ENCODE results near the gene TRIM74.
"Not testable (repeated sequence)": the region's sequence is repeated elsewhere in the genome, so short reads cannot be mapped to it uniquely, and the experiment has no call there.

TRIM74 gene

DNA sequence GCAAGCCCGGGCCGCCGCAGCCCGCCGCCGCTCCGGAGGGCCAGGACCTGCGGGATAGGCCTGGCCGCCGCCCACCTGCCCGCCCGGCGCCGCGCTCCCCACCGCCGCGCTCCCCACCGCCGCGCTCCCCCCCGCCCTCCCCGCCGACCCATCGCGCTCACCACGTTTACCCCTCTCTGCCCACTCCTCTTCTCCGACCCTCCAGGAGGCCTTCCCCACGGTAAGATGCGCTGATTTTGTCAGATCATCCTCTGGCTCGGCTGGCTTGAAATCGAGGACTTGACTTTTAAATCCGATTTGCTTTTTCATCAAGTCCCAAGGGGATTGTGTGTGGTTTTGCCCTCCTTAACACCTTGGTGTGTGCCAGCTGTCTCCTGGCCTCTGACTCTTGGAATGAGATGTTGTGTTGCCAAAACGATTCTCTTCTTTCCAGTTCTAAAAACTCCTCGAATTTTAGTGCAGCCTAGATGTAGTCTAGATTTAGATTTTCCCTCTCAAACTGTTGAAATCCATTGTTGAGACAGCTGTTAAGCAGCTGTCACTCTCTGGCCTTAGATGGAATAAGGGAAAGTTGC is 43.6 kb downstream of the TRIM74 start:
- DNase-seq (ENCODE audit: low spot score) = peak; percentile 9
- in situ Hi-C loops (cut with MboI; ENCODE audit: low pct_unique_long_range_greater_than_20kb, low sequenced_read_pairs, unreplicated experiment) = no loop called here

DNA sequence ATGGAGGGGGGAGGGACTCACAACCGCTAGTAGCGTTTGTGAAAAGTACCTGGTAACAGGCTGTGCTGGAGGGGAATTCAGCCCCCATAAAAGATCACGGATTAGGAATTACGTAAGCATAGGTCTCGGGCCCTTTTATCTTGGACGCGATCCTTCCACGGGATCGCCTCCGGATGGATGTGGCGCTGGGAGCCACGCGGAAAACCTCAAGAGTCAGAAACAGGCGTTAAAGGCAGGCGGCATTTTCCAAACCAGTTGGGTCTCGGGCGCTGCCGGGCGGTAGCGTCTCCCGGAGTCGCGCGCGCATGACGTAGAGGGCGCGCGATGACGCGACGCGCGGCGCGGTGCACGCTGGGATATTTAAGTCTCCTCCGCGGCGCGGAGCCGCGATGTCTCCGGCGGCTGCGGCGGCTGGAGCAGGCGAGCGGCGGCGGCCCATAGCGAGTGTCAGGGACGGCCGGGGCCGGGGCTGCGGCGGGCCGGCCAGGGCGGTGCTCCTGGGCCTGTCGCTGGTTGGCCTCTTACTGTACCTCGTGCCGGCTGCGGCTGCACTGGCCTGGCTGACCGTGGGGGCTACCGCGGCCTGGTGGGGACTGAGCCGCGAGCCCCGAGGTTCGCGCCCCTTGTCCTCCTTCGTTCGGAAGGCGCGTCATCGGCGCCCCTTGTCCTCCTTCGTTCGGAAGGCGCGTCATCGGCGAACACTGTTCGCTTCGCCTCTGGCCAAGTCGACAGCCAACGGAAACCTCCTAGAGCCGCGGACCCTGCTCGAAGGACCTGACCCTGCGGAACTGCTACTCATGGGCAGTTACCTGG is 44.3 kb downstream of the TRIM74 start, which contains the start of gene POM121:
Gene POM121 (plus strand): TSS at position 363 of the 813 bp plus-strand sequence. CDS start 27 bp downstream, at position 390.
- in situ Hi-C loops (cut with MboI; ENCODE audit: low pct_unique_long_range_greater_than_20kb, low sequenced_read_pairs, unreplicated experiment) = no loop called here
- DNase-seq (ENCODE audit: low spot score) = peak; percentile 94
- TF ChIP-seq, protein P1, sequence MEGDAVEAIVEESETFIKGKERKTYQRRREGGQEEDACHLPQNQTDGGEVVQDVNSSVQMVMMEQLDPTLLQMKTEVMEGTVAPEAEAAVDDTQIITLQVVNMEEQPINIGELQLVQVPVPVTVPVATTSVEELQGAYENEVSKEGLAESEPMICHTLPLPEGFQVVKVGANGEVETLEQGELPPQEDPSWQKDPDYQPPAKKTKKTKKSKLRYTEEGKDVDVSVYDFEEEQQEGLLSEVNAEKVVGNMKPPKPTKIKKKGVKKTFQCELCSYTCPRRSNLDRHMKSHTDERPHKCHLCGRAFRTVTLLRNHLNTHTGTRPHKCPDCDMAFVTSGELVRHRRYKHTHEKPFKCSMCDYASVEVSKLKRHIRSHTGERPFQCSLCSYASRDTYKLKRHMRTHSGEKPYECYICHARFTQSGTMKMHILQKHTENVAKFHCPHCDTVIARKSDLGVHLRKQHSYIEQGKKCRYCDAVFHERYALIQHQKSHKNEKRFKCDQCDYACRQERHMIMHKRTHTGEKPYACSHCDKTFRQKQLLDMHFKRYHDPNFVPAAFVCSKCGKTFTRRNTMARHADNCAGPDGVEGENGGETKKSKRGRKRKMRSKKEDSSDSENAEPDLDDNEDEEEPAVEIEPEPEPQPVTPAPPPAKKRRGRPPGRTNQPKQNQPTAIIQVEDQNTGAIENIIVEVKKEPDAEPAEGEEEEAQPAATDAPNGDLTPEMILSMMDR (IDR thresholded peaks at IDR 0.05; ENCODE audit: extremely low read depth, insufficient read depth, missing control alignments) = no peak

More for the DNA sequence above, 43.6 kb downstream of the TRIM74 start:
- TF ChIP-seq, protein P1 (IDR thresholded peaks at IDR 0.05; ENCODE audit: extremely low read depth, insufficient read depth, missing control alignments) = no peak

DNA sequence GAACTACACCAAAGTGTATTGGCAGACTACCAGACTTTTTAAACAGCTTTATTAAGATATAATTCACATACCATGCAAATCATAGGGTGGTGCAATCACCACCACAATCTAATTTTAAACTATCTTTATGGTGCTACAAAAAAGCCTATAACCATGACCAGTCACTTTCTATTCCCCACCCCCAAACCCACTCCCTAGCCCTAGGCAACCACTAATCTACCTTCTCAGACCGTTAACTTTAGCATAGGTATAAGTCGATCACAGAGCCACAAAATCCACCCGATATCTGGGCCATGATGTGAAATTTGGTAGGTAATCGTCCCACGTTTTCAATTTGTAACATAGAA is 44.9 kb downstream of the TRIM74 start:
- DNase-seq (ENCODE audit: low spot score) = no peak
- TF ChIP-seq, protein P1 (IDR thresholded peaks at IDR 0.05; ENCODE audit: extremely low read depth, insufficient read depth, missing control alignments) = no peak
- in situ Hi-C loops (cut with MboI; ENCODE audit: low pct_unique_long_range_greater_than_20kb, low sequenced_read_pairs, unreplicated experiment) = no loop called here

DNA sequence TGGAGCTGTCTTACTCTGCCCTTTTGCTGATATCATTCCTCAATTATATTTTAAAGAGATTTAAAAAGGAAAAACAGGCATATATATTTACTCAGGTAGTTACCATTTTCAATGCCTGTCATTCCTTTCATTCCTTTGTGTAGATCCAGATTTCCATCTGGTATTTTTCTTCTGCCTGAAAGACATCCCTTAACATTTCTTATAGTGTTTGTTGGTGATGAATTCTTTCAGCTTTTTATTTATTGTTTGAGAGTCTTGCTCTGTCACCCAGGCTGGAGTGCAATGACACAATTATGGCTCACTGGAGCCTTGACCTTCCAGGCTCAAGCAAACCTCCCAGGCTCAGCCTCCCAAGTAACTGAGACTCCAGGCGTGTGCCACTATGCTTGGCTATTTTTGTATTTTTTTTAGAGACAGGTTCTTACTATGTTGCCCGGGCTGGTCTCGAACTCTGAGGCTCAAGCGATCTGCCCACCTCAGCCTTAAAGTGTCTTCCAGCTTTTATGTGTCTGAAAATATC is 50.0 kb downstream of the TRIM74 start:
- no peak for DNase-seq (ENCODE audit: low spot score)
- TF ChIP-seq, protein P1 (IDR thresholded peaks at IDR 0.05; ENCODE audit: extremely low read depth, insufficient read depth, missing control alignments) = no peak

DNA sequence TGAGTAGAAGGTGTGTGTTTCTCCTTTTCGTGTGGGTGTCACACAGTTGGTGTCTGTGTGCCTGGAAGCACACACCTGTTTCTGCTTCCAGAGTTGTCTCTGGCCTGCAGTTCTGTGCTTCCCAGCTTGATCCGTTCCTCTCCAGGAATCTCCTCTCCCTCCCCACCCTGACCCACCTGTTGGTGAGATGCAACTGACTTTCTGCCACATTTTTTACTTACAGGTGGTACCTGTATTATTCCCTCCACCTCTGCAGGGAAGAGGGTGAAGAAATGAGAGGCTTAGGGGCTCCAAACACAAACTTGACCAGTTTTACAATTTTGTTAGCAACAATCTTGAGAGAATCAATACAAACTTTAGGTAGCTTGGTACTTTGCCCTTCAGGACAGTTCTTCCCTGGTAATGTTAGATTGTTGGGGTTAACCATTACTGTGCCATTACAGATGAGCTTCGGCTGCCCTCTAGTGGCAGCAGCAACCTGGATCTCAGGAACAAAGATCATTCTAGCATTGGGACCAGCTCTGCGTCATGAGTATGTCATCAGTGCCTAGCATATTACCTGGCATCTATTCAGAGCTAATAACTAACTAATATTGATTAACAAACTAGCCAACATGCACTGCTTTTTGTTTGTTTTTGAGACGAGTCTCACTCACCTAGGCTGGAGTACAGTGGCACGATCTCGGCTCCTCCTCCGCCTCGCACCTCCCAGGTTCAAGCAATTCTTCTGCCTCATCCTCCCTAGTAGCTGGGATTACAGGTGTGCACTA is 54.3 kb downstream of the TRIM74 start:
- DNase-seq (ENCODE audit: low spot score) = peak; percentile 23
- TF ChIP-seq, protein P1 (IDR thresholded peaks at IDR 0.05; ENCODE audit: extremely low read depth, insufficient read depth, missing control alignments) = peak; percentile 63
- in situ Hi-C loops (cut with MboI; ENCODE audit: low pct_unique_long_range_greater_than_20kb, low sequenced_read_pairs, unreplicated experiment) = not testable (repeated sequence)

More for the DNA sequence above, 50.0 kb downstream of the TRIM74 start:
- in situ Hi-C loops (cut with MboI; ENCODE audit: low pct_unique_long_range_greater_than_20kb, low sequenced_read_pairs, unreplicated experiment) = no loop called here

DNA sequence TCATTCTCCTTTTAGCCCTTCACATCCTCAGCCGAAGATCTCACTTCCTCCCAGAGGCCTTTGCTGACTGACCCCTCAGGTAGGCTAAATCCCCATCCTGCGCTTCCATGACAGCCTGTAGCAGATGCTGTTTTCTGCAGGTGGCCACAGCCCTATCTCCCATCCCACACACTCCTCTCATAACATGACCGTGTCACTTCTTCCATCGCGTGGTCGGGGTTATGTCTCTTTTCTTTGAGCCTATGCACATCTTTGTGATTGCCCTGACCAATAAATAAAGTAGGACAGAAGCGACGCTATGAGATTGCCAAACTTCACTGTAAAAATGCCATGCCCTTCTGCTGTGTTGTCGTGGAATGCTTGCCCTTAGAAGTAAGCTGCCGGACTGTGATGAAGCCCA is 55.5 kb downstream of the TRIM74 start:
- in situ Hi-C loops (cut with MboI; ENCODE audit: low pct_unique_long_range_greater_than_20kb, low sequenced_read_pairs, unreplicated experiment); DNase-seq (ENCODE audit: low spot score): not testable (repeated sequence)

DNA sequence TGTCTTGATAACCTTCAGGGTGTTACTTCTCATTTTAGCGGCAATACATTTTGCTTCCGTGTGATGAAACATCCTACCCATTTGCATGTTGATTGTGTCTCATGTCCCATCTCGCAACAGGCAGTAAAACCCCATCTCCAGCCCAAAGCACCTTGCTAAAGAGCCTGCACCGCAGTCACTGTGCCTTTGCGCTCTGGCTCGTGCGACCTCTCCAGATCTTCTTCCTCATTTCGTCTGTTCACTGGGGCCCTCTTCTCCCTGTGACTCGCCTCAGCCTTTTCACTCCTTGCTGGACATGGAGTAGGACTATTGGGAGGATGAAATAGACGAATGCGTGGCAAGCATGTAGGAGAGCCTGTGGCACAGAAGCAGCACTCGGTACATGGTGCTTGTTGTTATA is 57.9 kb downstream of the TRIM74 start:
- DNase-seq (ENCODE audit: low spot score); in situ Hi-C loops (cut with MboI; ENCODE audit: low pct_unique_long_range_greater_than_20kb, low sequenced_read_pairs, unreplicated experiment): not testable (repeated sequence)

Measured in GM13977 (cell line).